ENCODE results near the gene ZFP36L1.

GRCh38 chr14:68797121-68797670 is 4.3 kb upstream of the ZFP36L1 start:
- TF ChIP-seq POLR2AphosphoS5 (IDR thresholded peaks at IDR 0.05) = no peak
- TF ChIP-seq POLR2A (IDR thresholded peaks at IDR 0.05) = no peak
- TF ChIP-seq, protein P1, sequence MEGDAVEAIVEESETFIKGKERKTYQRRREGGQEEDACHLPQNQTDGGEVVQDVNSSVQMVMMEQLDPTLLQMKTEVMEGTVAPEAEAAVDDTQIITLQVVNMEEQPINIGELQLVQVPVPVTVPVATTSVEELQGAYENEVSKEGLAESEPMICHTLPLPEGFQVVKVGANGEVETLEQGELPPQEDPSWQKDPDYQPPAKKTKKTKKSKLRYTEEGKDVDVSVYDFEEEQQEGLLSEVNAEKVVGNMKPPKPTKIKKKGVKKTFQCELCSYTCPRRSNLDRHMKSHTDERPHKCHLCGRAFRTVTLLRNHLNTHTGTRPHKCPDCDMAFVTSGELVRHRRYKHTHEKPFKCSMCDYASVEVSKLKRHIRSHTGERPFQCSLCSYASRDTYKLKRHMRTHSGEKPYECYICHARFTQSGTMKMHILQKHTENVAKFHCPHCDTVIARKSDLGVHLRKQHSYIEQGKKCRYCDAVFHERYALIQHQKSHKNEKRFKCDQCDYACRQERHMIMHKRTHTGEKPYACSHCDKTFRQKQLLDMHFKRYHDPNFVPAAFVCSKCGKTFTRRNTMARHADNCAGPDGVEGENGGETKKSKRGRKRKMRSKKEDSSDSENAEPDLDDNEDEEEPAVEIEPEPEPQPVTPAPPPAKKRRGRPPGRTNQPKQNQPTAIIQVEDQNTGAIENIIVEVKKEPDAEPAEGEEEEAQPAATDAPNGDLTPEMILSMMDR (IDR thresholded peaks at IDR 0.05) = no peak

Measured in stomach (tissue), 4 donors.